GM12891 (cell line): Measurements from ENCODE around the gene ADGRG4.
"Not testable (repeated sequence)": the region's sequence is repeated elsewhere in the genome, so short reads cannot be mapped to it uniquely, and the experiment has no call there.

Experiments used
- DNase-seq: peaks from one replicate; pipeline ENCODE4 v3.0.0; 2011; ENCODE audit warnings: low spot score; ENCODE audit not compliant: insufficient read length
- FAIRE-seq: peaks from 2 replicates; lab custom pipeline; 2011; peaks lifted over from hg19 to GRCh38; lab: Jason Lieb, UNC
- PAX5 ChIP-seq: IDR thresholded peaks from 2 replicates; pipeline ENCODE4 v1.6.1; 2011; ENCODE audit warnings: low read length, moderate library complexity, mild to moderate bottlenecking; ENCODE audit not compliant: insufficient read depth, severe bottlenecking
- POLR2A ChIP-seq: IDR thresholded peaks from 2 replicates; pipeline ENCODE4 v1.6.1; 2011; ENCODE audit warnings: low read depth, low read length, control low read depth
- POLR2AphosphoS5 ChIP-seq: IDR thresholded peaks from 2 replicates; pipeline ENCODE4 v1.6.1; 2011; ENCODE audit warnings: low read depth, low read length, control low read depth
- POU2F2 ChIP-seq: IDR thresholded peaks from 2 replicates; pipeline ENCODE4 v1.6.1; 2011; ENCODE audit warnings: low read depth, mild to moderate bottlenecking, control low read depth, low read length, moderate library complexity
- SPI1 ChIP-seq: IDR thresholded peaks from 2 replicates; pipeline ENCODE4 v1.6.1; 2011; ENCODE audit warnings: low read depth, low read length, control low read depth
- TAF1 ChIP-seq: IDR thresholded peaks from 2 replicates; pipeline ENCODE4 v1.6.1; 2011; ENCODE audit warnings: low read depth, low read length, control low read depth

Gene ADGRG4

DNA sequence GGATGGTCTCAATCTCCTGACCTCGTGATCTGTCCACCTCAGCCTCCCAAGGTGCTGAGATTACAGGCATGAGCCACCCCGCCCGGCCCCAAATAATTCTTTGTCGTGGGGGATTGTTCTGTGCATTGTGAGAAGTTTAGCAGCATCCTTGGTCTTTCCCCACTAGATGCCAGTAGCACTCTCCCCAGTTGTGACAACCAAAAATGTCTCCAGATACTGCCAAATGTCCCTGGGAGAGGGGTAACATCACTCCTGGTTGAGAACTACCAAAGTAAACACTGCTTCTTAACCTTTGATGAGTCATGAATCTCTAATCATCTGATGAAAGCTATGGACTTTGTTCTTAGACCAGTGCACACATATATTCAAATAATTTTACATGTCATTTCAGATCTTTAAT lies 96.2 kb downstream of the ADGRG4 start:
- DNase-seq: no peak
- FAIRE-seq: no peak
- TF ChIP-seq TAF1 (no peak), PAX5 (no peak), SPI1 (no peak), POLR2A (no peak), POU2F2 (no peak), POLR2AphosphoS5 (no peak)

DNA sequence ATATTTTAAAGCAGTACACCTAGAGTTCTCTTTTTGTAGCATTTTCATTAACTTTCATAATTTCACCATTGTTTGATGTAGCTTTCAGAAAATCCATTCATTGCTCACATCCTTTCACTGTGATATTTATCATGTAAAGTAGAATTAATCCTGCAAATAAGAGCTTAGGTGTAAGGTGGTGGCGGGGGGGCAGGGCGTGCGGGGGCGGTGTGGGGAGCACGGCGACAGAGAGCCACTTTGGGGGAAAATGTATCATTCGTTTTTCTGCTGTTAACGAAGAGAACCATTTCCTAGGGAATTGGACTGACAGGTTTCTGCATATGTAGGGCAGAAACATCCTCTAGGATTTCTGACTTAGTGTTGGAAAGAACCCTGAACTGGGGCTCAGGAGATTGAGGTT lies 104.4 kb downstream of the ADGRG4 start:
- FAIRE-seq: no peak
- no peak for TF ChIP-seq POLR2AphosphoS5
- no peak for TF ChIP-seq PAX5
- no peak for TF ChIP-seq SPI1
- TF ChIP-seq TAF1: no peak
- DNase-seq: no peak

DNA sequence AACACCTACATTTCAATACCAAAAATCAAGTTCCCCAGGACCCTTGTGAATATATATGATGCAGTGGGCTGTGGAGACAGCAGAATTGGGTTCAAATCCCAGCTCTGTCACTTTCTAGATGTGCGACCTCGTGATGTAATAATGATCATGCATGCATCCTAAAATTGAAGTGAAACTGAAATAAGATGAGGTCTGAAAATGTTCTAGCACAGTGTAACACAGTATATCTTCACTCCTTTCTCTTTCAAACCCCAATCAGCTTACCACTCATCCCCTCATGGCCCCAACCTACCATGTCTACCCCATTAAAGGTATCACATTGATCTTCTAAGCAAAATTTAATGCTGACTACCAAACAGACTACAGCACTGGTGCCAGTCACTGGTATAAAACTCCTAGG lies 117.0 kb downstream of the ADGRG4 start:
- FAIRE-seq: peak; percentile 87
- no peak for TF ChIP-seq PAX5
- TF ChIP-seq POLR2A: no peak
- TF ChIP-seq TAF1: no peak
- TF ChIP-seq POU2F2: no peak
- no peak for TF ChIP-seq POLR2AphosphoS5
- TF ChIP-seq SPI1: no peak
- DNase-seq: no peak

DNA sequence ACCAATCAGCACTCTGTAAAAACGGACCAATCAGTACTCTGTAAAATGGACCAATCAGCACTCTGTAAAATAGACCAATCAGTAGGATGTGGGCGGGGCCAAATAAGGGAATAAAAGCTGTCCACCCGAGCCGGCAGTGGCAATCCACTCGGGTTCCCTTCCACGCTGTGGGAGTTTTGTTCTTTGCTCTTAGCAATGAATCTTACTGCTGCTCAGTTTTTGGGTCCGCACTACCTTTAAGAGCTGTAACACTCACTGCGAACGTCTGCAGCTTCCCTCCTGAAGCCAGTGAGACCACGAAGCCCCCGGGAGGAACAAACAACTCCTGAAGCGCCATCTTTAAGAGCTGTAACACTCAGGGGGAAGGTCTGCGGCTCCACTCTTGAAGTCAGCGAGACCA lies 120.6 kb downstream of the ADGRG4 start:
- peak; percentile 60 for FAIRE-seq
- TF ChIP-seq POLR2AphosphoS5: no peak
- no peak for DNase-seq

DNA sequence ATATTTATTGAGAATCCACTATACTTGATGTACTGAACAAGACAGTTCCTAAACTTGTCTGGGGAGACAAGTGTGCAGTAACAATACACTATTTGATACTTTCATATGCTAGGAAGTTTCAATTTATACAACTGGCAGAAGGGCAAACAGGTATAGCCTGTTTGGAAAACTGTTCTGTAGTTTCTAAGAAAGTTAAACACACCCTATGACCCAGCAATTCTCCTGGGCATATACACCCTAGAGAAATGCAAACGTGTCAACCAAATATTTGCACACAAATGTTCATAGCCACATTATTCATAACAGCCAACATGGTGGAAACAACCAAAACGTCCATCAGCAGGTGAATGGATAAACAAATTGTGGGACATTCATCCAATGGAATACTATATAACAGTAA lies 123.0 kb downstream of the ADGRG4 start:
- no peak for DNase-seq
- FAIRE-seq: no peak
- TF ChIP-seq POLR2A: no peak
- TF ChIP-seq SPI1: no peak
- no peak for TF ChIP-seq TAF1
- no peak for TF ChIP-seq PAX5
- TF ChIP-seq POLR2AphosphoS5: no peak
- no peak for TF ChIP-seq POU2F2

DNA sequence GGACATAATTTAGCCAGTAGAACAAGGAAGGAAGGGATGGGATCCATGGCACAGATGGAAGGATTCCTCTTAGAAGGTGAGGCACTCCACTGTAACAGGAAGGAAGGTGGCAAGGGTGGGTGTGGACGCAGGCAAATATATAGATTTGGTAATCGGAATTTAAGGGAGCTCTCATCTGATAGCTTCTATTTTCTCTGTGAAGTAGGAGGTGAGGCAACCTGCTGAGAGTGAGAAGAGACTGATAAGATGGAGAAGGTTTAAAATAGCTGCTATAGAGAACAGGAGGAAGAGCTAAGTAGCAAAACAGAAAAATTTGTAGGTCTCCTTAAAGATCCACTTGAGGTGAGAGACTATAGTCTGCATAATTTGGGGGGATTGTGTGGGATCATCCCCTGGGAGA lies 125.2 kb downstream of the ADGRG4 start:
- FAIRE-seq (no peak), DNase-seq (no peak)
- no peak for TF ChIP-seq POLR2AphosphoS5
- no peak for TF ChIP-seq POU2F2
- no peak for TF ChIP-seq PAX5
- TF ChIP-seq SPI1: no peak
- TF ChIP-seq TAF1: no peak
- no peak for TF ChIP-seq POLR2A

DNA sequence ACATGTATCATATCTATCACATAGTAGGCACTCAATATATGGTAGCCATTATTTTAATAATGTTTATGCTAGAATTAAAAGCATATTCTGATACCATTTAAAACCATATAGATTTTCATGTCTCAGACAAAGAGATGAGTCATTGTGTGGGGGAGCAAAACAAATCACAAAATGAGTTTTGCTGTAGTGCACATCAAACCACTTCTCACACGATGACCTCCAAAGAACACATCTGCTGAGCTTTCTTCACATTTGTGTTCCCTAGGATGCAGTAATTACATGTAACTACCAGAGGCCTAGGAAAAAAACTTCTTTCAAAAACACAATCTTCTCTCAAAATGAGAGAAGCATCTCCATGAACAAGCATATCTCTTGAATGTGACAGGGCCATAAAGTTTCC lies 130.9 kb downstream of the ADGRG4 start:
- FAIRE-seq (no peak), DNase-seq (no peak)
- TF ChIP-seq SPI1: no peak
- TF ChIP-seq PAX5: no peak
- no peak for TF ChIP-seq POLR2A
- no peak for TF ChIP-seq POU2F2
- no peak for TF ChIP-seq POLR2AphosphoS5
- TF ChIP-seq TAF1: no peak

DNA sequence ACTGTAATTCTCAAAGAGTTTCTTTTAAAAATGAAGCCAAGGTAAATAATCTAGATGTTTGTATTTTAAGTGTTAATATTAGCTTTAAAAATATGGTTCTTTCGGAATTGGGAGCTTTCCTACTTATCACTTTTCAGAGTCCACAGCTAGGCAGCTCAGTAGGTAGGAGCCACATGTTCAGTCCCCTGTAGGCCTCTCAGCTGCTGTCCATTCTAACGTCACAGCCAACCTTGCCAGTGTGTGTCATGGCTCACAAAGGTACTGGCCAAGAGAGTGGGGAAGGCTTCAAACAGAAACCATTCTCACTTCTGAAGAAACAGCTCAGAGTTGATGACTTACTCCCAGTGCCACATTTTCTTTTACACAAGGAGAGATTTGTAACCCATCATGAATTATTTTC lies 137.0 kb downstream of the ADGRG4 start:
- no peak for DNase-seq
- TF ChIP-seq PAX5: no peak
- TF ChIP-seq POU2F2: no peak
- no peak for TF ChIP-seq POLR2A
- no peak for TF ChIP-seq SPI1
- TF ChIP-seq TAF1: no peak
- TF ChIP-seq POLR2AphosphoS5: no peak
- no peak for FAIRE-seq

DNA sequence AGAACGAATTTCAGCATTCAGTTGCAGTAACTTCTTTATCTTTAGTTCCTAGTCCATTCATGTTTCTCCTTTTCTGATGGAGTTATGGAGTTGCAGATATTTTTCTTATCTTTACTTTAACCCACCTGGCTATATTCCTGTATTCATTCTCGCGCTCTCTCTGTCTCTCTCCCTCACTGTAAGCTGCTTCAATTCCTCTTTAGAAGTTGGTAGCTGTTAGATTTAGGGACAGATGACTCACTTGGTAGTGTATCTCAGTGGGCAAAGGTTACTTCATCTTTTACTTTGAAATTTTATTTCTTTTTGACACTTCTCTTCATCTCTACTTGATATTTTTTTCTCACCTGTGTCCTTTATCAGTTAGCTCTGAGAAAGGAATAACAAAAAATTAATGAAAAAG lies 137.4 kb downstream of the ADGRG4 start:
- TF ChIP-seq TAF1 (no peak), POLR2A (no peak), SPI1 (no peak), PAX5 (no peak), POLR2AphosphoS5 (no peak), POU2F2 (no peak)
- DNase-seq (no peak), FAIRE-seq (no peak)

DNA sequence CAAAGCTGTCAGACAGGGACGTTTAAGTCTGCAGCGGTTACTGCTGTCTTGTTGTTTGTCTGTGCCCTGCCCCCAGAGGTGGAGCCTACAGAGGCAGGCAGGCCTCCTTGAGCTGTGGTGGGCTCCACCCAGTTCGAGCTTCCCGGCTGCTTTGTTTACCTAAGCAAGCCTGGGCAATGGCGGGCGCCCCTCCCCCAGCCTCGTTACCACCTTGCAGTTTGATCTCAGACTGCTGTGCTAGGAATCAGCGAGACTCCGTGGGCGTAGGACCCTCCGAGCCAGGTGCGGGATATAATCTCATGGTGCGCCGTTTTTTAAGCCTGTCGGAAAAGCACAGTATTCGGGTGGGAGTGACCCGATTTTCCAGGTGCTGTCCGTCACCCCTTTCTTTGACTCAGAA lies 144.9 kb downstream of the ADGRG4 start:
- DNase-seq, FAIRE-seq: not testable (repeated sequence)

DNA sequence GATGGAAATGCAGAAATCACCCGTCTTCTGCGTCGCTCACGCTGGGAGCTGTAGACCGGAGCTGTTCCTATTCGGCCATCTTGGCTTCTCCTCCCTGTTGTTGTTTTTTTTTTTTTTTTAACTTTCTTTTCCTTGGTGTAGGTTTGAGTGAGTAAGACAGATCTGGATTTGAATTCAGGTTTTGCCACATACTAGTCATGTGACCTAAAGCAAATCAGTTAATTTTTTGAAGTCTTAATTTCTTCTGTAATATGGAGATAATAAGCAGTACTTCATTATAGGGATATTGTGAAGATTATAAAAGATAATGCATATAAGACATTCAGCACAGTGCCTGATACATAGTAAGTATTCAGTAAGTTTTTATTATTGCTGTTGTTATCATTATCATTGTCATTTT lies 145.4 kb downstream of the ADGRG4 start:
- TF ChIP-seq POU2F2: no peak
- TF ChIP-seq TAF1: no peak
- no peak for TF ChIP-seq PAX5
- no peak for TF ChIP-seq POLR2AphosphoS5
- TF ChIP-seq SPI1: no peak
- no peak for TF ChIP-seq POLR2A
- FAIRE-seq: no peak

More for the DNA sequence above, 145.4 kb downstream of the ADGRG4 start:
- DNase-seq: no peak
